Hematopoietic multipotent progenitor cell (in vitro differentiated cells): ENCODE results near the gene FURIN. TPM values are rescaled to one million over a fixed set of nuclear protein-coding genes. Genes with fewer than 3 reads are reported as not detected.
A peak's percentile ranks its signal among the peaks of the same experiment; 100 is the strongest.
"Not testable (repeated sequence)": the region's sequence is repeated elsewhere in the genome, so short reads cannot be mapped to it uniquely, and the experiment has no call there.

ENCODE experiments used
- DNase-seq, 3 donors: peaks; one replicate each; pipeline ENCODE4 v3.0.0-alpha.2; 2011 to 2015; ENCODE audit warnings: low read depth in 2 of 3, low spot score in 2 of 3
- total RNA-seq: library from RNA; depleted of rRNA; stranded (reverse); fragments of >200 nt; gene quantifications from one replicate; pipeline ENCODE4 v1.2.3, GENCODE V29; 2012

Gene FURIN
- total RNA-seq, 1 donor = 124 TPM

GRCh38 chr15:90840954-90841353 lies 27.4 kb upstream of the FURIN start:
- DNase-seq = peak in 2 of 3 donors; percentile 52 to 66

- DNase-seq = no peak
Observed at GRCh38 chr15:90844696-90845095, 23.7 kb upstream of the FURIN start.

GRCh38 chr15:90845201-90845949 lies 23.0 kb upstream of the FURIN start:
- peak in 2 of 3 donors; percentile 59 to 73 for DNase-seq

GRCh38 chr15:90849424-90849823 lies 19.0 kb upstream of the FURIN start:
- DNase-seq = not testable (repeated sequence)

GRCh38 chr15:90851114-90851513 lies 17.3 kb upstream of the FURIN start:
- no peak for DNase-seq

GRCh38 chr15:90851940-90852339 lies 16.4 kb upstream of the FURIN start:
- DNase-seq = no peak

- no peak for DNase-seq
Observed at GRCh38 chr15:90855139-90855538, 13.2 kb upstream of the FURIN start.

- DNase-seq = no peak
Observed at GRCh38 chr15:90857337-90857736, 11.1 kb upstream of the FURIN start.

- no peak for DNase-seq
Observed at GRCh38 chr15:90857883-90858443, 10.4 kb upstream of the FURIN start.

GRCh38 chr15:90859234-90860131 lies 8.9 kb upstream of the FURIN start:
- DNase-seq = no peak

GRCh38 chr15:90860450-90860849 lies 7.9 kb upstream of the FURIN start:
- no peak for DNase-seq

GRCh38 chr15:90860942-90861675 lies 7.3 kb upstream of the FURIN start:
- DNase-seq = no peak

GRCh38 chr15:90862487-90862886 lies 5.9 kb upstream of the FURIN start:
- no peak for DNase-seq

GRCh38 chr15:90862964-90863778 lies 5.2 kb upstream of the FURIN start:
- no peak for DNase-seq

- DNase-seq = no peak
Observed at GRCh38 chr15:90863987-90864386, 4.4 kb upstream of the FURIN start.

- DNase-seq = no peak
Observed at GRCh38 chr15:90864507-90864906, 3.9 kb upstream of the FURIN start.

GRCh38 chr15:90865702-90866101 lies 2.7 kb upstream of the FURIN start:
- DNase-seq = no peak

- no peak for DNase-seq
Observed at GRCh38 chr15:90866161-90866715, 2.1 kb upstream of the FURIN start.

- no peak for DNase-seq
Observed at GRCh38 chr15:90866800-90867199, 1.6 kb upstream of the FURIN start.

GRCh38 chr15:90869140-90869541 lies 753 bp downstream of the FURIN start:
- DNase-seq = no peak
